ENCODE data around the gene SBK1. TPM values are rescaled to one million over a fixed set of nuclear protein-coding genes. Genes with fewer than 3 reads are reported as not detected.

SBK1 gene
- total RNA-seq, 1 experiment from 2014 or later: 6.7 TPM

- Histone ChIP-seq H3K9me3 (no peaks in the 10 kb centered on the region), H3K4me3 (ENCODE audit: low read depth, low read length) (no peak overlapping the region), H3K27me3 (replicated peaks; ENCODE audit: control insufficient read depth, insufficient read depth, low read length) (no peaks in the 10 kb centered on the region), H3K36me3 (ENCODE audit: control insufficient read depth, insufficient read depth, low read length) (no peaks in the 10 kb centered on the region), H3K4me1 (no peaks in the 10 kb centered on the region)
- CTCF ChIA-PET: interaction anchor here (0.6 kb wide), 1 partner anchor 207 kb away, joined by 4 read pairs; no protein-coding TSS in a partner anchor
- intact Hi-C loops (cut with micrococcal nuclease; ENCODE audit: unreplicated experiment): no loop called here
- POLR2A ChIA-PET: no interaction called here
- Mint-ChIP-seq H3K27ac (ENCODE audit: unreplicated experiment) (no peak overlapping the region), H3K9me3 (ENCODE audit: unreplicated experiment) (no peaks in the 10 kb centered on the region), H3K36me3 (ENCODE audit: insufficient read depth, unreplicated experiment) (peaks cover 5% of the 10 kb centered on the region), H3K4me1 (ENCODE audit: low read depth, unreplicated experiment) (no peaks in the 10 kb centered on the region), H3K27me3 (ENCODE audit: insufficient read depth, unreplicated experiment) (no peaks in the 10 kb centered on the region), H3K4me3 (ENCODE audit: unreplicated experiment) (no peak overlapping the region)
- no peak for TF ChIP-seq CTCF (IDR thresholded peaks at IDR 0.05; ENCODE audit: insufficient read depth in 1 of 2, low read depth in 1 of 2, low read length in 1 of 2, severe bottlenecking in 1 of 2, unreplicated experiment in 1 of 2)
- BruUV-seq (replicated peaks): no TSS peak
- DNase-seq: no peak
These were observed 10.8 kb downstream of the SBK1 start for GRCh38 chr16:28303132-28303531.

- no peaks in the 10 kb centered on the region for H3K36me3 ChIP-seq (ENCODE audit: control insufficient read depth, insufficient read depth, low read length)
- no peak for TF ChIP-seq CTCF (IDR thresholded peaks at IDR 0.05; ENCODE audit: insufficient read depth in 1 of 2, low read depth in 1 of 2, low read length in 1 of 2, severe bottlenecking in 1 of 2, unreplicated experiment in 1 of 2)
- no peaks in the 10 kb centered on the region for H3K9me3 Mint-ChIP-seq (ENCODE audit: unreplicated experiment)
- no peaks in the 10 kb centered on the region for H3K4me1 Mint-ChIP-seq (ENCODE audit: low read depth, unreplicated experiment)
- no peaks in the 10 kb centered on the region for H3K27me3 ChIP-seq (replicated peaks; ENCODE audit: control insufficient read depth, insufficient read depth, low read length)
- no peak overlapping the region for H3K27ac Mint-ChIP-seq (ENCODE audit: unreplicated experiment)
- ChIA-PET POLR2A (no interaction called here), CTCF (interaction anchor here (0.6 kb wide), 1 partner anchor 26 kb away, joined by 3 read pairs; no protein-coding TSS in a partner anchor)
- H3K4me3 ChIP-seq (ENCODE audit: low read depth, low read length): no peak overlapping the region
- H3K27me3 Mint-ChIP-seq (ENCODE audit: insufficient read depth, unreplicated experiment): no peaks in the 10 kb centered on the region
- intact Hi-C loops (cut with micrococcal nuclease; ENCODE audit: unreplicated experiment): no loop called here
- no peaks in the 10 kb centered on the region for H3K4me1 ChIP-seq
- peak in 1 of 2 experiments; percentile 65 for DNase-seq
- no peaks in the 10 kb centered on the region for H3K9me3 ChIP-seq
- no peak overlapping the region for H3K4me3 Mint-ChIP-seq (ENCODE audit: unreplicated experiment)
- H3K36me3 Mint-ChIP-seq (ENCODE audit: insufficient read depth, unreplicated experiment): peaks cover 11% of the 10 kb centered on the region
- no TSS peak for BruUV-seq (replicated peaks)
These were observed 11.9 kb downstream of the SBK1 start for GRCh38 chr16:28304214-28304613.

DNA sequence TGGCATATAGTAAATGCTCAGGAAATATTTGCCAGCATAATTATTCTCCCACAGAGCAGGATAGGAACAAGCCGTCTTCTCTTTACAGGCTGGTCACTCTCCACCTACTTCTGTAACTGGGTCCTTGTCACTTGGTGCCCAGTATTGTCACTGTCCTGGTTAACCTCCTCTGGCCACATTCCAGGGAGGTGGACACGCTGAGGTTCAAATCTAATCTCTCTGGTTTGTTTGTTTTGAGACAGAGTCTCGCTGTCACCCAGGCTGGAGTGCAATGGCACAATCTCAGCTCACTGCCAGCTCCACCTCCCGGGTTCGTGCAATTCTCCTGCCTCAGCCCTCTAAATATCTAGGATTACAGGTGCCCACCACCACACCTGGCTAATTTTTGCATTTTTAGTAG is 15.6 kb downstream of the SBK1 start:
- POLR2A ChIA-PET: no interaction called here
- H3K9me3 ChIP-seq: no peaks in the 10 kb centered on the region
- H3K9me3 Mint-ChIP-seq (ENCODE audit: unreplicated experiment): no peaks in the 10 kb centered on the region
- peaks cover 20% of the 10 kb centered on the region for H3K36me3 Mint-ChIP-seq (ENCODE audit: insufficient read depth, unreplicated experiment)
- CTCF ChIA-PET: no interaction called here
- H3K36me3 ChIP-seq (ENCODE audit: control insufficient read depth, insufficient read depth, low read length): no peaks in the 10 kb centered on the region
- no peak for TF ChIP-seq CTCF (IDR thresholded peaks at IDR 0.05; ENCODE audit: insufficient read depth in 1 of 2, low read depth in 1 of 2, low read length in 1 of 2, severe bottlenecking in 1 of 2, unreplicated experiment in 1 of 2)
- H3K4me3 ChIP-seq (ENCODE audit: low read depth, low read length): no peak overlapping the region
- no peak overlapping the region for H3K27ac Mint-ChIP-seq (ENCODE audit: unreplicated experiment)
- H3K27me3 Mint-ChIP-seq (ENCODE audit: insufficient read depth, unreplicated experiment): no peaks in the 10 kb centered on the region
- intact Hi-C loops (cut with micrococcal nuclease; ENCODE audit: unreplicated experiment): no loop called here
- H3K4me1 Mint-ChIP-seq (ENCODE audit: low read depth, unreplicated experiment): no peaks in the 10 kb centered on the region
- no peak for DNase-seq
- BruUV-seq (replicated peaks): no TSS peak
- H3K4me1 ChIP-seq: no peaks in the 10 kb centered on the region
- H3K27me3 ChIP-seq (replicated peaks; ENCODE audit: control insufficient read depth, insufficient read depth, low read length): no peaks in the 10 kb centered on the region
- H3K4me3 Mint-ChIP-seq (ENCODE audit: unreplicated experiment): no peak overlapping the region

Measured in Caco-2 (cell line).